Cardiac muscle cell (in vitro differentiated cells and primary cell): ENCODE results near the gene R3HDM2. TPM values are rescaled to one million over a fixed set of nuclear protein-coding genes. Genes with fewer than 3 reads are reported as not detected.

Experiments used
- DNase-seq, 2 donors: peaks; one replicate each; pipeline versions ENCODE4 v3.0.0 to v3.0.0-alpha.2; 2010 to 2017; ENCODE audit warnings: low read depth in 1 of 2, low spot score in 1 of 2
- H3K27ac ChIP-seq: fragments of 200-600 bp; sonication (generic); 2 replicates; pipeline ENCODE4 v1.5.1; 2016
- H3K27me3 ChIP-seq: fragments of 200-600 bp; sonication (generic); 2 replicates; pipeline ENCODE4 v1.6.0; 2016; ENCODE audit warnings: control low read depth
- H3K36me3 ChIP-seq: fragments of 200-600 bp; sonication (generic); 2 replicates; pipeline ENCODE4 v1.5.1; 2016; ENCODE audit warnings: control low read depth
- H3K4me1 ChIP-seq: fragments of 200-600 bp; sonication (generic); 2 replicates; pipeline ENCODE4 v1.8.1; 2017; ENCODE audit warnings: low read depth, mild to moderate bottlenecking, mixed run types
- H3K4me3 ChIP-seq: fragments of 200-600 bp; sonication (generic); 2 replicates; pipeline ENCODE4 v1.5.1; 2016; ENCODE audit warnings: mild to moderate bottlenecking
- H3K9me3 ChIP-seq: fragments of 200-600 bp; sonication (generic); 2 replicates; pipeline ENCODE4 v1.5.1; 2017; ENCODE audit warnings: low read depth, mild to moderate bottlenecking, control low read depth
- polyA plus RNA-seq: library from polyadenylated mRNA; unstranded; fragments of >200 nt; fragmentation: Nextera tagmentation; extraction: Ambion mirVana; gene quantifications from 2 replicates; pipeline ENCODE4 v1.2.1, GENCODE V29; 2016
- total RNA-seq: library from RNA; depleted of rRNA; stranded (reverse); fragments of >200 nt; gene quantifications from 2 replicates; pipeline ENCODE4 v1.2.3, GENCODE V29; 2016
- TF ChIP-seq, protein P1 (sequence below): IDR thresholded peaks from 2 replicates; pipeline ENCODE4 v1.5.1; 2012; ENCODE audit warnings: low read depth, mild to moderate bottlenecking, low read length

Gene R3HDM2
- total and polyA plus RNA-seq, 2 experiments from 2014 or later = 23.3 to 59.9 TPM

DNA sequence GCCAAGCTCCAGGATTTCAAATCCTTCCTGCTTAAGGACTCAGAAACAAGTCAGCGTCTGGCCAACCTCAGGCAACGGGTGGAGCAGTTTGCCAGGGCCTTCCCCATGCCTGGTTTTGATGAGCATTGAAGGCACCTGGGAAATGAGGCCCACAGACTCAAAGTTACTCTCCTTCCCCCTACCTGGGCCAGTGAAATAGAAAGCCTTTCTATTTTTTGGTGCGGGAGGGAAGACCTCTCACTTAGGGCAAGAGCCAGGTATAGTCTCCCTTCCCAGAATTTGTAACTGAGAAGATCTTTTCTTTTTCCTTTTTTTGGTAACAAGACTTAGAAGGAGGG lies 196.6 kb downstream of the R3HDM2 start:
- no peak for DNase-seq
- no peak overlapping the region for H3K27ac ChIP-seq
- peaks cover 7% of the 10 kb centered on the region for H3K4me1 ChIP-seq
- no peaks in the 10 kb centered on the region for H3K9me3 ChIP-seq
- TF ChIP-seq, protein P1, sequence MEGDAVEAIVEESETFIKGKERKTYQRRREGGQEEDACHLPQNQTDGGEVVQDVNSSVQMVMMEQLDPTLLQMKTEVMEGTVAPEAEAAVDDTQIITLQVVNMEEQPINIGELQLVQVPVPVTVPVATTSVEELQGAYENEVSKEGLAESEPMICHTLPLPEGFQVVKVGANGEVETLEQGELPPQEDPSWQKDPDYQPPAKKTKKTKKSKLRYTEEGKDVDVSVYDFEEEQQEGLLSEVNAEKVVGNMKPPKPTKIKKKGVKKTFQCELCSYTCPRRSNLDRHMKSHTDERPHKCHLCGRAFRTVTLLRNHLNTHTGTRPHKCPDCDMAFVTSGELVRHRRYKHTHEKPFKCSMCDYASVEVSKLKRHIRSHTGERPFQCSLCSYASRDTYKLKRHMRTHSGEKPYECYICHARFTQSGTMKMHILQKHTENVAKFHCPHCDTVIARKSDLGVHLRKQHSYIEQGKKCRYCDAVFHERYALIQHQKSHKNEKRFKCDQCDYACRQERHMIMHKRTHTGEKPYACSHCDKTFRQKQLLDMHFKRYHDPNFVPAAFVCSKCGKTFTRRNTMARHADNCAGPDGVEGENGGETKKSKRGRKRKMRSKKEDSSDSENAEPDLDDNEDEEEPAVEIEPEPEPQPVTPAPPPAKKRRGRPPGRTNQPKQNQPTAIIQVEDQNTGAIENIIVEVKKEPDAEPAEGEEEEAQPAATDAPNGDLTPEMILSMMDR = no peak
- no peak overlapping the region for H3K4me3 ChIP-seq
- H3K36me3 ChIP-seq = peaks cover 17% of the 10 kb centered on the region
- peaks cover 62% of the 10 kb centered on the region for H3K27me3 ChIP-seq

DNA sequence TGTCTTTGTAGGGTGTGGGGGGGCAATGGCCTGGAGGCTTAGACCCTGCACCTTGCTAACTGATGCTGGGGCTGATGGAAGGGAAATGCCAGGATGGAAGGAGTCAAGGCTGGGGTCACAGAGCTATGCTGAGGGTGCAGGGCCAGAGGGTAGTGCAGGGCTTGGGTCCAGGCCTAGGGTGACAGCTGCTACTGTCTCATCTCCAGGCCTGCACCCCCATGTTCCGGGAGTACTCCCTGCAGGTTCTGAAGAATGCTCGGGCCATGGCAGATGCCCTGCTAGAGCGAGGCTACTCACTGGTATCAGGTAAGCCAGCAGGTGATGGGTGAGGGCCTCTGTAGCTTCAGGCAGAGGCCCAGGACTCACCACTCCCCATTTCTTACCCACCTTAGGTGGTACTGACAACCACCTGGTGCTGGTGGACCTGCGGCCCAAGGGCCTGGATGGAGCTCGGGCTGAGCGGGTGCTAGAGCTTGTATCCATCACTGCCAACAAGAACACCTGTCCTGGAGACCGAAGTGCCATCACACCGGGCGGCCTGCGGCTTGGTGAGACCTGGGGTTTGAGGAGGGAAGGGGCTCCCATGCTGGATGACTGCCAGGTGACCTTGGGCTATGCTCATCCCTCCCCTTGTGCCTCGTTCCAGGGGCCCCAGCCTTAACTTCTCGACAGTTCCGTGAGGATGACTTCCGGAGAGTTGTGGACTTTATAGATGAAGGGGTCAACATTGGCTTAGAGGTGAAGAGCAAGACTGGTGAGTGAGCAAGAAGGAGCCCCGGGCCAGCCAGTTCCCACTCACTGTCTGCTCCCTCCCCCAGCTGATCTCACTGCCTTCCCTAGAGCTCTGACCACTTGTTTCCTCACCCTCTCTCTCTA lies 197.2 kb downstream of the R3HDM2 start:
- Histone ChIP-seq H3K27me3 (peaks cover 56% of the 10 kb centered on the region), H3K9me3 (no peaks in the 10 kb centered on the region), H3K27ac (no peak overlapping the region), H3K4me3 (no peak overlapping the region), H3K4me1 (peaks cover 7% of the 10 kb centered on the region), H3K36me3 (peaks cover 17% of the 10 kb centered on the region)
- TF ChIP-seq, protein P1 = no peak
- DNase-seq = peak in 1 of 2 donors; percentile 76

DNA sequence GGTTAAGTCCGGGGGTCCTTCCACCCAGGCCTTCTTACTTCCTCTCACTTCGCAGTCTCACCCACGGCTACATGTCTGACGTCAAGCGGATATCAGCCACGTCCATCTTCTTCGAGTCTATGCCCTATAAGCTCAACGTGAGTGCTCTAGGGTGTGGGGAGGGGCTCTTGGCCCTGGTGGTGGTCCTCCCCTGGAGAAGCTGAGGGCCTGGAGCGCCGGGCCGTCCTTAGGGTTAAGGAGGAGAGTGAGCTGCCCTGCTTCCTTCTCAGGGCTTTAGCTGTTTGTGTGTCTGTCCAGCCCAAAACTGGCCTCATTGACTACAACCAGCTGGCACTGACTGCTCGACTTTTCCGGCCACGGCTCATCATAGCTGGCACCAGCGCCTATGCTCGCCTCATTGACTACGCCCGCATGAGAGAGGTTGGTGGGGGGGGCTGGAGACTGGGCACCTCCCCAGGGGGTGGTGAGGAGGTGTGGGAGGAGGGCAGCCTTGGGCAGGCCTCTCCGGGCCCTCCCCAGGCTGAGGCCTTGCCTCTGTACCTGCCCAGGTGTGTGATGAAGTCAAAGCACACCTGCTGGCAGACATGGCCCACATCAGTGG lies 198.6 kb downstream of the R3HDM2 start:
- Histone ChIP-seq H3K4me1 (peaks cover 12% of the 10 kb centered on the region), H3K9me3 (no peaks in the 10 kb centered on the region)
- DNase-seq = no peak

DNA sequence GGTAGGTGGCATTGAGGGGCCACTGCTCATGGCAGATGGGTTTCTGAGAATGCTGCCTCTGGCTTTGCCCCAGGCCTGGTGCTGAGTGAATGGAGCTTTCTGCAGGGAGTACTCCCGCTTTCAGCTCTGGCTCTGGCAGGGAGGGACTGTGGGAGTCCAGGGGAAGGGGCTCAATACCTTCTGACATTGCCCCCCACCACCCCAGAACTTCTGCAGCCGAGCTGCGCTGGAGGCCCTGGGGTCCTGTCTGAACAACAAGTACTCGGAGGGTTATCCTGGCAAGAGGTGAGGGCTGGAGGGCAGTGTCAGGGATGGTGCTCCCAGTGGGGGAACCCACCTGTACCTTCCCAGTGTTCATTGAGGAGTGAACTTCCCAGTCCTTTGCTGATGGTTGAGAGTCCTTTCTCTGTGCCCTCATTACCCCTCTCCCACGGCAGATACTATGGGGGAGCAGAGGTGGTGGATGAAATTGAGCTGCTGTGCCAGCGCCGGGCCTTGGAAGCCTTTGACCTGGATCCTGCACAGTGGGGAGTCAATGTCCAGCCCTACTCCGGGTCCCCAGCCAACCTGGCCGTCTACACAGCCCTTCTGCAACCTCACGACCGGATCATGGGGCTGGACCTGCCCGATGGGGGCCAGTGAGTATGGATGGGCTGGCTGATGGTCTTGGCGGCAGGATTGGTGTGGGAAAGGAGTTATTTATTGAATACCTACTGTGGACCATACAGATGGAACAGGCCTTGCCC lies 199.4 kb downstream of the R3HDM2 start:
- Histone ChIP-seq H3K36me3 (peaks cover 17% of the 10 kb centered on the region), H3K27me3 (peaks cover 51% of the 10 kb centered on the region), H3K27ac (no peak overlapping the region), H3K4me1 (peaks cover 13% of the 10 kb centered on the region), H3K9me3 (no peaks in the 10 kb centered on the region), H3K4me3 (no peak overlapping the region)
- DNase-seq = no peak
- TF ChIP-seq, protein P1 = no peak

More for the DNA sequence above, 198.6 kb downstream of the R3HDM2 start:
- H3K4me3 ChIP-seq = no peak overlapping the region
- H3K27ac ChIP-seq = no peak overlapping the region
- H3K36me3 ChIP-seq = peaks cover 17% of the 10 kb centered on the region
- TF ChIP-seq, protein P1 = no peak
- H3K27me3 ChIP-seq = peaks cover 51% of the 10 kb centered on the region

DNA sequence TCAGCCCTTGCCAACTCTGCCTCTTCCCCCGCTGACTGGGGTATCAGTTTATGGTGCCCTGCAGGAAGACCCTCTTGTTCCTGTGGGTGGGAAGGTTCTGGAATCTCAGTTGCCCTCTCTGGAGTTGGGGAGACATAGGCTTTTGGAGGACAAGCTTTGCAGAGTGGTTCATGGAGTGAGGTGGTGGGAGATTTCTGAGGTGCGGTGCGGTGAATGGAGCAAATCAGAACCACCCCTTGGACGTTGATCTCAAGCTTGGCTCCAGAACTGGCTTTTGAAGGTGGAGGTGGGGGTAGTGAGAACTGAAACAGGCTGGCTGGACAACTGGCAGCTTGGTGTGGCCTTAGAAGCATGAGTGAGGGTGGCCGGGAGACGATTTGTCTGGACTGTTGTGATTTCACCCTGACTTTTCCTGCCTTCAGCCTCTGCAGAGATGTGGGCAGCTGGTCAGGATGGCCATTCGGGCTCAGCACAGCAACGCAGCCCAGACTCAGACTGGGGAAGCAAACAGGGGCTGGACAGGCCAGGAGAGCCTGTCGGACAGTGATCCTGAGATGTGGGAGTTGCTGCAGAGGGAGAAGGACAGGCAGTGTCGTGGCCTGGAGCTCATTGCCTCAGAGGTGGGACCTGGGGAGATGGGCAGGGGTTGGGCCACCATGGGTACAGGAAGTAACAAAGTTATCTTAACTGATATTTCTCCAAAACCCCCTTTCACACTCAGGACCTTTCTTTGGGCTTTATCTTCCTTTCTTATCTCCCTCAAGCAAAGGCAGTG lies 200.3 kb downstream of the R3HDM2 start:
- H3K27ac ChIP-seq = no peak overlapping the region
- no peaks in the 10 kb centered on the region for H3K9me3 ChIP-seq
- H3K27me3 ChIP-seq = peaks cover 51% of the 10 kb centered on the region
- no peak for DNase-seq
- TF ChIP-seq, protein P1 = no peak
- H3K4me3 ChIP-seq = peak overlapping the region; percentile 51
- H3K4me1 ChIP-seq = peaks cover 13% of the 10 kb centered on the region
- peaks cover 17% of the 10 kb centered on the region for H3K36me3 ChIP-seq
